GM23248 (cell line): ENCODE measurements around the gene ST6GALNAC3.

Experiments
- EZH2 ChIP-seq: fragments of 200-600 bp; sonication (generic); IDR thresholded peaks from 2 replicates; pipeline ENCODE4 v1.6.1; 2018; ENCODE audit warnings: antibody characterized with exemption, mild to moderate bottlenecking; ENCODE audit not compliant: insufficient read depth, poor library complexity, severe bottlenecking
- EZH2phosphoT487 ChIP-seq: fragments of 200-600 bp; sonication (generic); IDR thresholded peaks from 2 replicates; pipeline ENCODE4 v1.6.1; 2018; ENCODE audit warnings: antibody characterized with exemption, moderate library complexity, mild to moderate bottlenecking, low read depth; ENCODE audit not compliant: insufficient read depth

DNA sequence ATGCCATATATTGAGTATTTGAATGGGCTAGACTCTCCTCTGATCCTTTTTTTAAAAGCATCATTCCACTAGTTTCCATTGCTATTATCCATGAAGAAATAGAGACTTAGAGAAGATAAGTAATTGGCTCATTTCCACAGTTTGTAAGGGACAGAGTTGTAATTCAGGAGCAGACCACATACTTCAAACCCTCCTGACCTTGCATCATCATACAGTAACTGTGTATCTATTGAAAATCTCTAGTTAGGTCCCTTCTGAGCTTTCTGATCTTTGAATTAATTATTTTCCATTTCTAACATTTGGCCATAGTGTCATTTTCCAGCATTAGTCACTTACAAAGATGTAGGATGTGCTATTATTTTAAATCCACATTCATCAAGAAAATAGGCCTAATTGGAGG lies 406.3 kb downstream of the ST6GALNAC3 start:
- TF ChIP-seq EZH2 (no peak), EZH2phosphoT487 (no peak)
